ENCODE results near the gene MSANTD2. TPM values are rescaled to one million over a fixed set of nuclear protein-coding genes. Genes with fewer than 3 reads are reported as not detected.

The MSANTD2 gene
- total and polyA plus RNA-seq, 9 of the 15 experiments (the other 6 are each of a cell fraction or from before 2014, with no cell fraction given) = 1.3 to 9.9 (median 5.3) TPM

DNA sequence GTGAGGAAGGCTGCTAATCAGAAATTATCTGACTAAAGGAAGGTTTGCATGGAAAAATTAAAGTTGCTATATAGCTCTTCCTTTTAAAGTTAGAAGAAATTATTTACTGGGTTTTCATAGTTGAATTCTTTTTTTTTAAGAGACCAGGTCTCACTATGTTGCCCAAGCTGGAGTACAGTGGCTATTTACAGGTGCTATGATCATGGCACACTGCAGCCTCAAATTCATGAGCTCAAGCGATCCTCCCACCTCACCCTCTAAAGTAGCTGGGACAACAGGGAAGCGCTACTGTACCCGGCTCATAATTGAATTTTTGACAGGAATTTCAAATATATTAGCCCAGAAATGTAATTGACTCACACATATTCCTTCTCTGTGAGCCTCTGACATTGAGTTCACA is 3.9 kb downstream of the MSANTD2 start:
- no peaks in the 10 kb centered on the region for H3K9me3 ChIP-seq (replicated peaks; ENCODE audit: control insufficient read depth, insufficient read depth, low read depth, low read length)
- H3K9ac ChIP-seq (ENCODE audit: insufficient read depth in 1 of 2, low read depth in 2 of 2, low read length in 2 of 2) = no peak overlapping the region
- H2AFZ ChIP-seq (ENCODE audit: low read depth, low read length) = no peak overlapping the region
- no TSS peak for BruUV-seq (replicated peaks)
- no peaks in the 10 kb centered on the region for H3K9me1 ChIP-seq (ENCODE audit: control insufficient read depth, insufficient read depth, low read length)
- H4K20me1 ChIP-seq (replicated peaks; ENCODE audit: control insufficient read depth, insufficient read depth, low read length) = no peaks in the 10 kb centered on the region
- no peak for FAIRE-seq
- in situ Hi-C loops (cut with MboI) = no loop called here
- ChIA-PET POLR2A (no interaction called here), CTCF (ENCODE audit: low intra/inter-chr PET ratio) (no interaction called here)
- no peak overlapping the region for H3K27ac ChIP-seq (ENCODE audit: extremely low read depth, low read depth, low read length)
- H3K4me2 ChIP-seq (ENCODE audit: insufficient read depth, low read length) = no peak overlapping the region
- intact Hi-C loops (cut with micrococcal nuclease) = no loop called here
- H3K4me1 ChIP-seq (replicated peaks in 1 of 2; ENCODE audit: control insufficient read depth in 2 of 2, insufficient read depth in 2 of 2, low read length in 2 of 2) = peaks cover 7 to 16% of the 10 kb centered on the region in 2 experiments; a peak in 3 of 5 replicates
- no peaks in the 10 kb centered on the region for H3K27me3 ChIP-seq (ENCODE audit: control insufficient read depth in 2 of 2, insufficient read depth in 2 of 2, low read length in 2 of 2)
- DNase-seq (ENCODE audit: extremely low read depth in 1 of 4, low spot score in 3 of 4) = no peak
- H3K36me3 ChIP-seq (ENCODE audit: control insufficient read depth, insufficient read depth, low read length) = no peaks in the 10 kb centered on the region; the same call in 2 of the 3 replicates
- WGBS (ENCODE audit: insufficient coverage, low coverage, missing lambda C conversion rate) = 81% methylated on average over 3 of the region's 3 CpGs
- ATAC-seq = no peak
- peaks cover 32% of the 10 kb centered on the region for H3K79me2 ChIP-seq (ENCODE audit: control insufficient read depth, insufficient read depth, low read length)
- H3K4me3 ChIP-seq = no peak overlapping the region
- TF ChIP-seq SMAD4 (CRISPR knock-in tag; conservative IDR thresholded peaks at IDR 0.05) = no peak
- TF ChIP-seq PCBP2 (IDR thresholded peaks at IDR 0.05; ENCODE audit: low read depth, low read length, poor library complexity, severe bottlenecking) = no peak
- TF ChIP-seq, protein P1, sequence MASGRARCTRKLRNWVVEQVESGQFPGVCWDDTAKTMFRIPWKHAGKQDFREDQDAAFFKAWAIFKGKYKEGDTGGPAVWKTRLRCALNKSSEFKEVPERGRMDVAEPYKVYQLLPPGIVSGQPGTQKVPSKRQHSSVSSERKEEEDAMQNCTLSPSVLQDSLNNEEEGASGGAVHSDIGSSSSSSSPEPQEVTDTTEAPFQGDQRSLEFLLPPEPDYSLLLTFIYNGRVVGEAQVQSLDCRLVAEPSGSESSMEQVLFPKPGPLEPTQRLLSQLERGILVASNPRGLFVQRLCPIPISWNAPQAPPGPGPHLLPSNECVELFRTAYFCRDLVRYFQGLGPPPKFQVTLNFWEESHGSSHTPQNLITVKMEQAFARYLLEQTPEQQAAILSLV (tag; IDR thresholded peaks at IDR 0.05) = no peak
- no peak for TF ChIP-seq SPI1 (IDR thresholded peaks at IDR 0.05; ENCODE audit: borderline replicate concordance, low read depth, low read length)
- TF ChIP-seq, protein P2, sequence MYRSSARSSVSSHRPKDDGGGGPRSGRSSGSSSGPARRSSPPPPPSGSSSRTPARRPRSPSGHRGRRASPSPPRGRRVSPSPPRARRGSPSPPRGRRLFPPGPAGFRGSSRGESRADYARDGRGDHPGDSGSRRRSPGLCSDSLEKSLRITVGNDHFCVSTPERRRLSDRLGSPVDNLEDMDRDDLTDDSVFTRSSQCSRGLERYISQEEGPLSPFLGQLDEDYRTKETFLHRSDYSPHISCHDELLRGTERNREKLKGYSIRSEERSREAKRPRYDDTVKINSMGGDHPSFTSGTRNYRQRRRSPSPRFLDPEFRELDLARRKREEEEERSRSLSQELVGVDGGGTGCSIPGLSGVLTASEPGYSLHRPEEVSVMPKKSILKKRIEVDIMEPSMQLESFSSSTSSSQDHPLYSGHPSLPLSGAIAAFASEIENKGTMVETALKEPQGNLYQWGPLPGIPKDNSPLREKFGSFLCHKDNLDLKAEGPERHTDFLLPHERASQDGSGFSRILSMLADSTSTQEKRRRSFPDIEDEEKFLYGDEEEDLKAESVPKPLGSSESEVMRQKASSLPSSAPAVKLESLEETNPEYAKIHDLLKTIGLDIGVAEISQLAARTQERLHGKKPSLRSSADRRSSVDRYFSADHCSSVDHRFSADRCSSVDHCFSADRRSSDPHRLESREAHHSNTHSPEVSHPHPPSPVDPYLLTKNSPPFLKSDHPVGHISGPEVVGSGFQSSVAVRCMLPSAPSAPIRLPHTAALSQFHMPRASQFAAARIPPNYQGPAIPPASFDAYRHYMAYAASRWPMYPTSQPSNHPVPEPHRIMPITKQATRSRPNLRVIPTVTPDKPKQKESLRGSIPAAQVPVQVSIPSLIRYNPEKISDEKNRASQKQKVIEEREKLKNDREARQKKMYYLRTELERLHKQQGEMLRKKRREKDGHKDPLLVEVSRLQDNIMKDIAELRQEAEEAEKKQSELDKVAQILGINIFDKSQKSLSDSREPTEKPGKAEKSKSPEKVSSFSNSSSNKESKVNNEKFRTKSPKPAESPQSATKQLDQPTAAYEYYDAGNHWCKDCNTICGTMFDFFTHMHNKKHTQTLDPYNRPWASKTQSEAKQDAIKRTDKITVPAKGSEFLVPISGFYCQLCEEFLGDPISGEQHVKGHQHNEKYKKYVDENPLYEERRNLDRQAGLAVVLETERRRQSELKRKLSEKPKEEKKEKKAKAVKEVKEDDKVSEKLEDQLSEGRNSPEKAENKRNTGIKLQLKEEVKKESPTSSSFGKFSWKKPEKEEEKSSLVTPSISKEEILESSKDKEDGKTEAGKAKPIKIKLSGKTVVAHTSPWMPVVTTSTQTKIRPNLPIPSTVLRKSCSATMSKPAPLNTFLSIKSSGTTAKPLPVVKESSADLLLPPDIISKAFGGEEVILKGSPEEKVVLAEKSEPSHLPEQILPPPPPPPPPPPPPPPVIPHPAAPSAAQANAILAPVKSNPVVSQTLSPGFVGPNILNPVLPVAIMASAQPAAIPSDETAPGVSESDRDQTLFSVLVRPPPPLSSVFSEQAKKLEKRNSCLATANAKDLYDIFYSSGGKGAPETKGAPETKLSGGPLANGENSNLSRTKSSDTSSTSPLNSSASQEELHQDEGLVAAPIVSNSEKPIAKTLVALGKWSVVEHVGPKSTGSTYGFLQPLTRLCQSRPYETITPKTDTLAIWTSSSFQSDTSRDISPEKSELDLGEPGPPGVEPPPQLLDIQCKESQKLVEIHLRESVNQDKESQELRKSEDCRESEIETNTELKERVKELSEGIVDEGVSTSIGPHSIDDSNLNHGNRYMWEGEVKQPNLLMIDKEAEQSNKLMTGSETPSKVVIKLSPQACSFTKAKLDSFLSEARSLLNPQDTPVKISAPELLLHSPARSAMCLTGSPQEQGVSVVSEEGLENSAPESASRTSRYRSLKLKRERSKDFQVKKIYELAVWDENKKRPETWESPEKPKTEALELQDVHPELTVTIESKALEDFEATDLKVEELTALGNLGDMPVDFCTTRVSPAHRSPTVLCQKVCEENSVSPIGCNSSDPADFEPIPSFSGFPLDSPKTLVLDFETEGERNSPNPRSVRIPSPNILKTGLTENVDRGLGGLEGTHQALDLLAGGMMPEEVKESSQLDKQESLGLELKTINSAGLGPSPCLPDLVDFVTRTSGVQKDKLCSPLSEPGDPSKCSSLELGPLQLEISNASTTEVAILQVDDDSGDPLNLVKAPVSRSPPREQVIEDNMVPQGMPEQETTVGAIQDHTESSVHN (IDR thresholded peaks at IDR 0.05; ENCODE audit: borderline replicate concordance in 1 of 2, low read depth in 1 of 2) = no peak
- no peak for TF ChIP-seq NFE2L1 (tag; IDR thresholded peaks at IDR 0.05; ENCODE audit: borderline replicate concordance, low read depth)
- no peak for TF ChIP-seq ZNF436 (CRISPR knock-in tag; IDR thresholded peaks at IDR 0.05)
- TF ChIP-seq ZNF311 (CRISPR knock-in tag; IDR thresholded peaks at IDR 0.05) = no peak
- TF ChIP-seq, protein P3, sequence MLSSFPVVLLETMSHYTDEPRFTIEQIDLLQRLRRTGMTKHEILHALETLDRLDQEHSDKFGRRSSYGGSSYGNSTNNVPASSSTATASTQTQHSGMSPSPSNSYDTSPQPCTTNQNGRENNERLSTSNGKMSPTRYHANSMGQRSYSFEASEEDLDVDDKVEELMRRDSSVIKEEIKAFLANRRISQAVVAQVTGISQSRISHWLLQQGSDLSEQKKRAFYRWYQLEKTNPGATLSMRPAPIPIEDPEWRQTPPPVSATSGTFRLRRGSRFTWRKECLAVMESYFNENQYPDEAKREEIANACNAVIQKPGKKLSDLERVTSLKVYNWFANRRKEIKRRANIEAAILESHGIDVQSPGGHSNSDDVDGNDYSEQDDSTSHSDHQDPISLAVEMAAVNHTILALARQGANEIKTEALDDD (IDR thresholded peaks at IDR 0.05) = no peak
- TF ChIP-seq, protein P4, sequence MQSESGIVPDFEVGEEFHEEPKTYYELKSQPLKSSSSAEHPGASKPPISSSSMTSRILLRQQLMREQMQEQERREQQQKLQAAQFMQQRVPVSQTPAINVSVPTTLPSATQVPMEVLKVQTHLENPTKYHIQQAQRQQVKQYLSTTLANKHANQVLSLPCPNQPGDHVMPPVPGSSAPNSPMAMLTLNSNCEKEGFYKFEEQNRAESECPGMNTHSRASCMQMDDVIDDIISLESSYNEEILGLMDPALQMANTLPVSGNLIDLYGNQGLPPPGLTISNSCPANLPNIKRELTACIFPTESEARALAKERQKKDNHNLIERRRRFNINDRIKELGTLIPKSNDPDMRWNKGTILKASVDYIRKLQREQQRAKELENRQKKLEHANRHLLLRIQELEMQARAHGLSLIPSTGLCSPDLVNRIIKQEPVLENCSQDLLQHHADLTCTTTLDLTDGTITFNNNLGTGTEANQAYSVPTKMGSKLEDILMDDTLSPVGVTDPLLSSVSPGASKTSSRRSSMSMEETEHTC (IDR thresholded peaks at IDR 0.05) = no peak
- no peak for TF ChIP-seq EWSR1 (IDR thresholded peaks at IDR 0.05; ENCODE audit: borderline replicate concordance, low read depth, partially characterized antibody)
